Pancreas (tissue), 10 donors: Measurements from ENCODE around the gene DUSP16. TPM values are rescaled to one million over a fixed set of nuclear protein-coding genes. Genes with fewer than 3 reads are reported as not detected.
A peak's percentile ranks its signal among the peaks of the same experiment; 100 is the strongest.
"Not testable (repeated sequence)": the region's sequence is repeated elsewhere in the genome, so short reads cannot be mapped to it uniquely, and the experiment has no call there.

Experiments
- ATAC-seq, 4 donors: fragments of 200-7000 bp; cut with Tn5 transposase; one replicate each; pipeline versions ENCODE4 v1.8.0 to v1.9.1; 2020; ENCODE audit warnings: mild to moderate bottlenecking in 4 of 4, moderate library complexity in 4 of 4
- DNase-seq, 6 donors: peaks; one replicate each; pipeline ENCODE4 v3.0.0-alpha.2; 2020
- FAIRE-seq: peaks from 2 replicates; lab custom pipeline; 2012; peaks lifted over from hg19 to GRCh38; lab: Jason Lieb, UNC
- H3K27ac ChIP-seq, 4 donors: fragments of 200-600 bp; sonication (generic); 1 replicate in 3 of 4; 2 replicates in 1 of 4; pipeline versions ENCODE4 v1.5.0 to v1.8.0; 2020
- H3K27me3 ChIP-seq, 4 donors: fragments of 200-600 bp; one replicate each; pipeline ENCODE4 v1.8.0; 2021
- H3K36me3 ChIP-seq, 3 donors: fragments of 200-600 bp; sonication (generic) in 1 of 3; one replicate each; pipeline versions ENCODE4 v1.5.0 to v1.8.0; 2020 to 2021
- H3K4me1 ChIP-seq, 3 donors: fragments of 200-600 bp; one replicate each; pipeline ENCODE4 v1.8.0; 2021
- H3K4me3 ChIP-seq, 4 donors: fragments of 200-600 bp; sonication (generic) in 2 of 4; one replicate each; pipeline versions ENCODE4 v1.5.0 to v1.8.0; 2020 to 2021
- H3K9me3 ChIP-seq, 4 donors: fragments of 200-600 bp; one replicate each; pipeline ENCODE4 v1.8.0; 2021
- WGBS, 2 donors: extraction: QIAGEN DNeasy Blood & Tissue Kit; methylation state at CpG; one replicate each; pipeline ENCODE4 v1.1.7; 2013; 5-methylcytosine and 5-hydroxymethylcytosine counted together
- intact Hi-C, 3 donors: fragments of 100-400 bp; cut with DNase I; formaldehyde crosslinking; loops; one replicate each; pipeline versions ENCODE4 v1.11.1 to v1.14.2; 2022
- polyA plus RNA-seq, 2 donors: library from polyadenylated mRNA; stranded (reverse); fragments of 200-250 nt; gene quantifications; one replicate each; pipeline ENCODE4 v1.2.3, GENCODE V29; 2013
- total RNA-seq, 6 donors: library from RNA; stranded (reverse); fragmentation: NEBNext Ultra II Directional in 4 of 6; extraction: Animal tissue kit (Norgen Biotek cat#: 25700) in 4 of 6; gene quantifications; one replicate each; pipeline versions ENCODE4 v1.2.1 to v1.2.4, GENCODE V29; 2021 to 2023
- TF ChIP-seq, protein P1 (sequence below), 4 donors: fragments of 200-600 bp; sonication (generic) in 3 of 4; IDR thresholded peaks; one replicate each; pipeline versions ENCODE4 v1.5.0 to v1.8.0; 2021; ENCODE audit warnings: antibody characterized with exemption in 4 of 4
- donor health status: healthy with polysubstance abuse.
- donor health status: DM: no; HTN: no; CAD: no; lungs with moderate emphysema.
- donor health status: DM: no; HTN: no; CAD: no.
- donor health status: control.
- donor health status: control.
- donor health status: Bipolar disorder and iron deficiency.
- donor health status: DM: yes; HTN: yes; CAD: no.
- donor health status: DM: no; HTN: no; CAD: no.
- donor health status: DM: no; HTN: no; CAD: no.
- donor health status: DM: yes; HTN: yes; CAD: no.

DUSP16 gene
- total and polyA plus RNA-seq, 8 donors = 5.8 to 38.7 (median 26.5) TPM

GRCh38 chr12:12572659-12573058 lies 10.0 kb upstream of the DUSP16 start:
- intact Hi-C loops = no loop called here
- FAIRE-seq = no peak
- 91 to 93% methylated on average over 3 of the region's 3 CpGs for WGBS, 2 donors
- H3K9me3 ChIP-seq = no peaks in the 10 kb centered on the region
- no peak for ATAC-seq
- H3K36me3 ChIP-seq = no peaks in the 10 kb centered on the region
- TF ChIP-seq, protein P1, sequence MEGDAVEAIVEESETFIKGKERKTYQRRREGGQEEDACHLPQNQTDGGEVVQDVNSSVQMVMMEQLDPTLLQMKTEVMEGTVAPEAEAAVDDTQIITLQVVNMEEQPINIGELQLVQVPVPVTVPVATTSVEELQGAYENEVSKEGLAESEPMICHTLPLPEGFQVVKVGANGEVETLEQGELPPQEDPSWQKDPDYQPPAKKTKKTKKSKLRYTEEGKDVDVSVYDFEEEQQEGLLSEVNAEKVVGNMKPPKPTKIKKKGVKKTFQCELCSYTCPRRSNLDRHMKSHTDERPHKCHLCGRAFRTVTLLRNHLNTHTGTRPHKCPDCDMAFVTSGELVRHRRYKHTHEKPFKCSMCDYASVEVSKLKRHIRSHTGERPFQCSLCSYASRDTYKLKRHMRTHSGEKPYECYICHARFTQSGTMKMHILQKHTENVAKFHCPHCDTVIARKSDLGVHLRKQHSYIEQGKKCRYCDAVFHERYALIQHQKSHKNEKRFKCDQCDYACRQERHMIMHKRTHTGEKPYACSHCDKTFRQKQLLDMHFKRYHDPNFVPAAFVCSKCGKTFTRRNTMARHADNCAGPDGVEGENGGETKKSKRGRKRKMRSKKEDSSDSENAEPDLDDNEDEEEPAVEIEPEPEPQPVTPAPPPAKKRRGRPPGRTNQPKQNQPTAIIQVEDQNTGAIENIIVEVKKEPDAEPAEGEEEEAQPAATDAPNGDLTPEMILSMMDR (IDR thresholded peaks at IDR 0.05) = no peak
- H3K4me1 ChIP-seq = no peaks in the 10 kb centered on the region
- no peak for DNase-seq
- H3K4me3 ChIP-seq = no peak overlapping the region
- H3K27me3 ChIP-seq = no peaks in the 10 kb centered on the region
- no peak overlapping the region for H3K27ac ChIP-seq

GRCh38 chr12:12565971-12566370 lies 3.3 kb upstream of the DUSP16 start:
- intact Hi-C loops = loop anchor here in 1 of 3 donors (10.0 kb wide), 1 partner anchor 191 kb away; no protein-coding TSS in a partner anchor
- not testable (repeated sequence) for H3K36me3 ChIP-seq, H3K27ac ChIP-seq, H3K4me3 ChIP-seq, H3K9me3 ChIP-seq, DNase-seq, FAIRE-seq, H3K27me3 ChIP-seq, ATAC-seq
- H3K4me1 ChIP-seq = peaks cover 8 to 10% (median 9%) of the 10 kb centered on the region in 3 donors
- WGBS, 2 donors = 95 to 98% methylated on average over 15 to 22 of the region's 32 CpGs

- TF ChIP-seq, protein P1 (IDR thresholded peaks at IDR 0.05) = no peak
- Histone ChIP-seq H3K9me3 (no peaks in the 10 kb centered on the region), H3K27me3 (no peaks in the 10 kb centered on the region), H3K27ac (no peak overlapping the region), H3K36me3 (no peaks in the 10 kb centered on the region), H3K4me3 (no peak overlapping the region), H3K4me1 (peaks cover 9 to 14% (median 10%) of the 10 kb centered on the region in 3 donors)
- DNase-seq (no peak), ATAC-seq (no peak), FAIRE-seq (no peak)
- intact Hi-C loops = loop anchor here in 1 of 3 donors (10.0 kb wide), 1 partner anchor 190 kb away; no protein-coding TSS in a partner anchor
- WGBS, 2 donors = 8 to 34% methylated on average over 1 of the region's 1 CpG
These were observed 2.2 kb upstream of the DUSP16 start for GRCh38 chr12:12564911-12565310.

DNA sequence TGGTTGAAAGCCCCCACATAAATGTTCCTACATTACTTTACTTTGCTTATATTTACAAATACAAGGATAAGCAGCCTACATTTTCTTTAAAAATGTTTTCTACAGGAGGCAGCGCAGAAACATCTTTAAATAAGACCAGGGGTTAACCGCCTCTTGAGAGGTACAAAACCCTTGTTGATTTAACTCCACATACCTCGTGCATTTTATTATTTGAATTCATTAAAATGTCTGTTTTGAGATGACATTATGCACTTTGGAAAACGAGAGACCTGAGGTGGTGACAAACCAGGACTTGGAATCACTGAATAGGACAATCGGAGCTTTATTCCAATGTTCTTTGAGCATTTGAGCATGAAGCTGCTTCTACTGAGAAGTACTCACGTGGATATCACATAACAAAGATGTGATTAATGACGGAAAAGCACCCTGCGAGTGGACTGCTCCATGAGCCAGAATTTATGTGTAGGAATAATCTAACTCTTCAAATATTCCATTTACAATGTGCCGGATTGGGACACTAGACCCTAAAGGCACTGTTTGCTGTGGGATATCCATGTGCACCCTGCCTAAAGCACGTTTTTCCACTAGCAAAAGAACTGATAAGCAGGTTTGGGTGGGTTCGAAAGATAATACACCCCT lies 746 bp upstream of the DUSP16 start:
- WGBS, 2 donors = 27 to 28% methylated on average over 11 of the region's 11 CpGs
- H3K9me3 ChIP-seq = no peaks in the 10 kb centered on the region
- no peak for FAIRE-seq
- intact Hi-C loops = loop anchor here in 1 of 3 donors (10.0 kb wide), 1 partner anchor 189 kb away; no protein-coding TSS in a partner anchor
- H3K27me3 ChIP-seq = no peaks in the 10 kb centered on the region
- no peak for DNase-seq
- no peaks in the 10 kb centered on the region for H3K36me3 ChIP-seq
- peak in 2 of 4 donors; percentile 1 to 2 for ATAC-seq
- H3K4me1 ChIP-seq = peaks cover 10 to 26% (median 19%) of the 10 kb centered on the region in 3 donors
- TF ChIP-seq, protein P1 (IDR thresholded peaks at IDR 0.05) = no peak
- H3K27ac ChIP-seq = peak overlapping the region; percentile 89 to 100 (median 99)
- peak overlapping the region in 3 of 4 donors; percentile 68 to 93 (median 70) for H3K4me3 ChIP-seq

DNA sequence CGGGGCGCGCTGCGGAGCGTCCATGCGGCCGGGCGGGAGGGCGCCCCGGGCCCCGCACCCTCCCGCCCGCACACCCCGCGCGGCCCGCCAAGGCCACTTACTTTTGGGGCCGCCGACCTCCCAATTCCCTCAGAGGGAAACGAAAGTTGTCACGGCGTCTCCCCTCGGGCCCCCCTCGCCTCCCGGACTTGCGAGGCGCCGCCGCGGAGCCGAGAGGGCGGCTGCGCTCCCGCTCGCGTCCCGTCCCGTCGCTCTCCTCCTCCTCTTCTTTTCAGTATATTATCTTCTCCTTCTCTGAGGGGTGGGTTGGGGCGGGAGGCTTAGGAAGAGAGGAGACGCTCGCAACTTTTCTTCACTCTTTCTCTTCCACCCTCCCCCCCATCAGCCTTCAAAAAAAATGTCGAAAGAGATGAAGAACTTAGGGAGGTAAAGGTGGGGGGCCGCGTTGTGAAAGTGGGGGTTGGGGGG lies 613 bp downstream of the DUSP16 start:
- whole genome bisulfite sequencing, 2 donors = 0 to 1% methylated on average over 17 to 45 of the region's 45 CpGs
- peak in 4 of 6 donors; percentile 38 to 64 (median 52) for DNase-seq
- Histone ChIP-seq H3K36me3 (no peaks in the 10 kb centered on the region), H3K27ac (peak overlapping the region; percentile 89 to 100 (median 99)), H3K4me1 (peaks cover 10 to 31% (median 19%) of the 10 kb centered on the region in 3 donors), H3K9me3 (no peaks in the 10 kb centered on the region), H3K4me3 (peak overlapping the region; percentile 35 to 93 (median 69)), H3K27me3 (no peaks in the 10 kb centered on the region)
- peak in 3 of 4 donors; percentile 1 to 18 (median 2) for ATAC-seq
- intact Hi-C loops = loop anchor here in 1 of 3 donors (10.0 kb wide), 1 partner anchor 187 kb away; no protein-coding TSS in a partner anchor
- FAIRE-seq = no peak
- TF ChIP-seq, protein P1 (IDR thresholded peaks at IDR 0.05) = no peak
